GM18519 (cell line): ENCODE measurements around the gene RNH1.
"Not testable (repeated sequence)": the region's sequence is repeated elsewhere in the genome, so short reads cannot be mapped to it uniquely, and the experiment has no call there.

ENCODE experiments used
- ATAC-seq: cut with Tn5 transposase; IDR thresholded peaks from one replicate; pipeline ENCODE4 v1.9.1; 2021; ENCODE audit warnings: mild to moderate bottlenecking, moderate library complexity; ENCODE audit not compliant: unreplicated experiment, low FRiP score

Gene RNH1

GRCh38 chr11:484616-485015 is 22.4 kb downstream of the RNH1 start:
- no peak for ATAC-seq

- no peak for ATAC-seq
Measured at GRCh38 chr11:479311-479710, 27.7 kb downstream of the RNH1 start.

GRCh38 chr11:477052-477715 is 29.9 kb downstream of the RNH1 start:
- no peak for ATAC-seq

- no peak for ATAC-seq
Measured at GRCh38 chr11:476416-476815, 30.6 kb downstream of the RNH1 start.

GRCh38 chr11:475941-476340 is 31.1 kb downstream of the RNH1 start:
- ATAC-seq, result no peak

GRCh38 chr11:474914-475506 is 32.0 kb downstream of the RNH1 start:
- no peak for ATAC-seq

- ATAC-seq, result no peak
Measured at GRCh38 chr11:473962-474785, 32.9 kb downstream of the RNH1 start.

- ATAC-seq, result no peak
Measured at GRCh38 chr11:473415-473814, 33.6 kb downstream of the RNH1 start.

GRCh38 chr11:472816-473215 is 34.2 kb downstream of the RNH1 start:
- no peak for ATAC-seq

GRCh38 chr11:472272-472671 is 34.8 kb downstream of the RNH1 start:
- ATAC-seq, result no peak

- no peak for ATAC-seq
Measured at GRCh38 chr11:471468-472145, 35.4 kb downstream of the RNH1 start.

- no peak for ATAC-seq
Measured at GRCh38 chr11:469684-470560, 37.1 kb downstream of the RNH1 start.

- not testable (repeated sequence) for ATAC-seq
Measured at GRCh38 chr11:469026-469683, 37.9 kb downstream of the RNH1 start.

GRCh38 chr11:468493-468892 is 38.5 kb downstream of the RNH1 start:
- no peak for ATAC-seq

- no peak for ATAC-seq
Measured at GRCh38 chr11:468036-468435, 39.0 kb downstream of the RNH1 start.

- no peak for ATAC-seq
Measured at GRCh38 chr11:465896-466530, 41.0 kb downstream of the RNH1 start.

GRCh38 chr11:464316-464715 is 42.7 kb downstream of the RNH1 start:
- no peak for ATAC-seq

- ATAC-seq, result no peak
Measured at GRCh38 chr11:462107-462890, 44.7 kb downstream of the RNH1 start.
